K562 (cell line): ENCODE measurements around the gene ADARB2. TPM values are rescaled to one million over a fixed set of nuclear protein-coding genes. Genes with fewer than 3 reads are reported as not detected.

Source experiments
- ATF6 ChIP-seq: sonication (generic); formaldehyde crosslinking; IDR thresholded peaks from 2 replicates; pipeline ENCODE4 v1.4.0; 2020; ENCODE audit warnings: mild to moderate bottlenecking, missing genetic modification reagents
- GMEB1 ChIP-seq: fragments of 250-450 bp; sonication (Bioruptor Pico); IDR thresholded peaks from 2 replicates; pipeline ENCODE4 v1.4.0; 2020; ENCODE audit warnings: mild to moderate bottlenecking
- HMG20A ChIP-seq: fragments of 450-650 bp; formaldehyde crosslinking; conservative IDR thresholded peaks from 2 replicates; pipeline ENCODE4 v1.4.0; 2020; ENCODE audit warnings: mild to moderate bottlenecking, mixed read lengths
- ZBTB33 ChIP-seq: sonication (generic); formaldehyde crosslinking; IDR thresholded peaks from 2 replicates; pipeline ENCODE4 v1.8.1; 2023; ENCODE audit warnings: mild to moderate bottlenecking, missing genetic modification reagents
- ZFX ChIP-seq: sonication (generic); formaldehyde crosslinking; IDR thresholded peaks from 2 replicates; pipeline ENCODE4 v1.8.0; 2022; ENCODE audit warnings: mild to moderate bottlenecking, missing genetic modification reagents, moderate library complexity
- ZNF41 ChIP-seq: fragments of 250-450 bp; sonication (Bioruptor Pico); conservative IDR thresholded peaks from 2 replicates; pipeline ENCODE4 v1.4.0; 2020; ENCODE audit warnings: mild to moderate bottlenecking
- polyA plus RNA-seq, 8 experiments: library from polyadenylated mRNA; depleted of rRNA in 4 of 8; stranded (reverse) in 5 of 8; unstranded in 3 of 8; fragments of >200 nt; fragmentation: Nextera tagmentation in 2 of 8; fragmentation: Illumina TruSeq in 1 of 8; extraction: Ambion mirVana in 2 of 8; extraction: Trizol in 1 of 8; gene quantifications; 2 replicates each; pipeline versions ENCODE4 v1.2.1 to v1.2.3, GENCODE V29; 2011 to 2014; ENCODE audit warnings: inconsistent platforms in 1 of 8, missing spikeins in 1 of 8
- total RNA-seq, 7 experiments: library from RNA; depleted of rRNA in 6 of 7; stranded (reverse); fragments of >200 nt in 6 of 7; fragmentation: Illumina TruSeq in 2 of 7; extraction: Trizol in 2 of 7; gene quantifications; 2 replicates each; pipeline versions ENCODE4 v1.2.1 to v1.2.3, GENCODE V29; 2011 to 2021; ENCODE audit warnings: low replicate concordance in 1 of 7

Gene ADARB2
- total and polyA plus RNA-seq, 9 of the 15 experiments (the other 6 are each of a cell fraction or from before 2014, with no cell fraction given) = not detected

- TF ChIP-seq ATF6 (no peak), ZNF41 (CRISPR knock-in tag) (no peak), HMG20A (no peak), ZBTB33 (CRISPR knock-in tag) (no peak), ZFX (CRISPR knock-in tag) (no peak), GMEB1 (CRISPR knock-in tag) (no peak)
These were observed 250.3 kb downstream of the ADARB2 start (continued) for GRCh38 chr10:1486841-1487687.
